H1 (cell line): ENCODE data around the gene UBE2I.

Experiments
- EZH2 ChIP-seq: fragments of 200-600 bp; sonication (generic); IDR thresholded peaks from 2 replicates; pipeline ENCODE4 v1.7.1; 2012; ENCODE audit warnings: low read depth, mild to moderate bottlenecking, moderate library complexity, low read length, inconsistent platforms; ENCODE audit not compliant: severe bottlenecking
- GABPA ChIP-seq: IDR thresholded peaks from 2 replicates; pipeline ENCODE4 v1.6.1; 2011; ENCODE audit warnings: mild to moderate bottlenecking, low read length, moderate library complexity, borderline replicate concordance; ENCODE audit not compliant: insufficient read depth
- JUN ChIP-seq: IDR thresholded peaks from 2 replicates; pipeline ENCODE4 v1.6.1; 2011; ENCODE audit warnings: low read depth, mild to moderate bottlenecking, improper control_type of control experiment, low read length
- JUND ChIP-seq: IDR thresholded peaks from 2 replicates; pipeline ENCODE4 v1.6.1; 2011; ENCODE audit warnings: mild to moderate bottlenecking, improper control_type of control experiment, low read length
- MAFK ChIP-seq: IDR thresholded peaks from 2 replicates; pipeline ENCODE4 v1.6.1; 2012; ENCODE audit warnings: low read depth, mild to moderate bottlenecking, improper control_type of control experiment, low read length
- POLR2A ChIP-seq, 2 experiments: IDR thresholded peaks; 1 replicate in 1 of 2; 2 replicates in 1 of 2; pipeline ENCODE4 v1.6.1; 2011; ENCODE audit warnings: low read depth in 2 of 2, low read length in 2 of 2, mild to moderate bottlenecking in 2 of 2; ENCODE audit errors: control extremely low read depth in 1 of 2
- POLR2AphosphoS5 ChIP-seq: IDR thresholded peaks from 2 replicates; pipeline ENCODE4 v1.6.1; 2011; ENCODE audit warnings: low read depth, low read length
- RBBP5 ChIP-seq: IDR thresholded peaks from 2 replicates; pipeline ENCODE4 v1.7.1; 2012; ENCODE audit warnings: low read depth, mild to moderate bottlenecking, inconsistent platforms, low read length, moderate library complexity, borderline replicate concordance
- SIN3A ChIP-seq, 2 experiments: IDR thresholded peaks in 1 of 2; conservative IDR thresholded peaks in 1 of 2; 2 replicates each; pipeline ENCODE4 v1.6.1; 2011 to 2012; ENCODE audit warnings: low read length in 2 of 2, improper control_type of control experiment in 1 of 2, low read depth in 1 of 2, mild to moderate bottlenecking in 1 of 2
- SUZ12 ChIP-seq: fragments of 200-600 bp; sonication (generic); IDR thresholded peaks from 2 replicates; pipeline ENCODE4 v1.6.1; 2012; ENCODE audit warnings: mild to moderate bottlenecking, inconsistent platforms, low read length, moderate library complexity, mixed read lengths
- ZNF274 ChIP-seq: IDR thresholded peaks from 2 replicates; pipeline ENCODE4 v1.7.0; 2012; ENCODE audit warnings: low read length, borderline replicate concordance; ENCODE audit errors: extremely low read depth
- TF ChIP-seq, protein P1 (sequence below): IDR thresholded peaks from 2 replicates; pipeline ENCODE4 v1.6.1; 2011; ENCODE audit warnings: low read depth, mild to moderate bottlenecking, low read length; ENCODE audit not compliant: insufficient read depth
- TF ChIP-seq, protein P2 (sequence below), 3 experiments: IDR thresholded peaks; 1 replicate in 2 of 3; 2 replicates in 1 of 3; pipeline versions ENCODE4 v1.5.1 to v1.6.1; 2011; ENCODE audit warnings: low read length in 3 of 3, mild to moderate bottlenecking in 3 of 3, inconsistent platforms in 2 of 3, low read depth in 1 of 3, moderate library complexity in 1 of 3; ENCODE audit not compliant: insufficient read depth in 1 of 3; ENCODE audit errors: control extremely low read depth in 1 of 3
- TF ChIP-seq, protein P3 (sequence below): IDR thresholded peaks from 2 replicates; pipeline ENCODE4 v1.6.1; 2011; ENCODE audit warnings: low read length, improper control_type of control experiment

DNA sequence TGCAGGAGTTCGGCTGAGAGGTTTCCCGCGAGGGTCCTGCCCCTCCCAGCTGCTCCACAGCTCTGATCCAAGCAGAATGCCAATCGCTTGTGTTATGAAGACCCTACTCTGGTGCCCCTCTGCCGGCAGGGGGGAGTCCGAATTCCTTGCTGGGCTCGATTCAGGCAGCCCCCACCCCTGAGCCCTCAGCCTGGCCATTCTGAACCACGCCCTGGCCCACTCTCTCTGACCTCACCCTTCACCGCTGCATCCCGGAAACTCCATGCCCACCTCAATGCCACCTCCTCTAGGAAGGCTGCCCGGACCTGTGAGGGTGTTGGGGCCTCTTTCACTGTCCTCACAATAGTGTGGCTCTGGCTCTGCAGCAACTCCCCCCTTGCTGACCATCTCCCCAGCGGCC lies 7.9 kb upstream of the UBE2I start:
- TF ChIP-seq, protein P1, sequence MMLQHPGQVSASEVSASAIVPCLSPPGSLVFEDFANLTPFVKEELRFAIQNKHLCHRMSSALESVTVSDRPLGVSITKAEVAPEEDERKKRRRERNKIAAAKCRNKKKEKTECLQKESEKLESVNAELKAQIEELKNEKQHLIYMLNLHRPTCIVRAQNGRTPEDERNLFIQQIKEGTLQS, result no peak
- TF ChIP-seq, protein P2, sequence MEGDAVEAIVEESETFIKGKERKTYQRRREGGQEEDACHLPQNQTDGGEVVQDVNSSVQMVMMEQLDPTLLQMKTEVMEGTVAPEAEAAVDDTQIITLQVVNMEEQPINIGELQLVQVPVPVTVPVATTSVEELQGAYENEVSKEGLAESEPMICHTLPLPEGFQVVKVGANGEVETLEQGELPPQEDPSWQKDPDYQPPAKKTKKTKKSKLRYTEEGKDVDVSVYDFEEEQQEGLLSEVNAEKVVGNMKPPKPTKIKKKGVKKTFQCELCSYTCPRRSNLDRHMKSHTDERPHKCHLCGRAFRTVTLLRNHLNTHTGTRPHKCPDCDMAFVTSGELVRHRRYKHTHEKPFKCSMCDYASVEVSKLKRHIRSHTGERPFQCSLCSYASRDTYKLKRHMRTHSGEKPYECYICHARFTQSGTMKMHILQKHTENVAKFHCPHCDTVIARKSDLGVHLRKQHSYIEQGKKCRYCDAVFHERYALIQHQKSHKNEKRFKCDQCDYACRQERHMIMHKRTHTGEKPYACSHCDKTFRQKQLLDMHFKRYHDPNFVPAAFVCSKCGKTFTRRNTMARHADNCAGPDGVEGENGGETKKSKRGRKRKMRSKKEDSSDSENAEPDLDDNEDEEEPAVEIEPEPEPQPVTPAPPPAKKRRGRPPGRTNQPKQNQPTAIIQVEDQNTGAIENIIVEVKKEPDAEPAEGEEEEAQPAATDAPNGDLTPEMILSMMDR (IDR thresholded peaks at IDR 0.05; ENCODE audit: control extremely low read depth in 1 of 3, insufficient read depth in 1 of 3, low read depth in 1 of 3, low read length in 3 of 3), result no peak
- TF ChIP-seq, protein P3, sequence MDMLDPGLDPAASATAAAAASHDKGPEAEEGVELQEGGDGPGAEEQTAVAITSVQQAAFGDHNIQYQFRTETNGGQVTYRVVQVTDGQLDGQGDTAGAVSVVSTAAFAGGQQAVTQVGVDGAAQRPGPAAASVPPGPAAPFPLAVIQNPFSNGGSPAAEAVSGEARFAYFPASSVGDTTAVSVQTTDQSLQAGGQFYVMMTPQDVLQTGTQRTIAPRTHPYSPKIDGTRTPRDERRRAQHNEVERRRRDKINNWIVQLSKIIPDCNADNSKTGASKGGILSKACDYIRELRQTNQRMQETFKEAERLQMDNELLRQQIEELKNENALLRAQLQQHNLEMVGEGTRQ, result no peak
- TF ChIP-seq POLR2AphosphoS5 (no peak), SIN3A (conservative IDR thresholded peaks at IDR 0.05 in 1 of 2, IDR thresholded peaks at IDR 0.05 in 1 of 2; ENCODE audit: low read depth in 1 of 2, low read length in 2 of 2) (no peak), SUZ12 (no peak), MAFK (no peak), GABPA (no peak), JUN (no peak), EZH2 (no peak), RBBP5 (no peak), ZNF274 (no peak), POLR2A (IDR thresholded peaks at IDR 0.05; ENCODE audit: control extremely low read depth in 1 of 2, low read depth in 2 of 2, low read length in 2 of 2) (no peak), JUND (no peak)
